Measurements from ENCODE around the gene SYNDIG1.
A peak's percentile ranks its signal among the peaks of the same experiment; 100 is the strongest.

SYNDIG1 gene

DNA sequence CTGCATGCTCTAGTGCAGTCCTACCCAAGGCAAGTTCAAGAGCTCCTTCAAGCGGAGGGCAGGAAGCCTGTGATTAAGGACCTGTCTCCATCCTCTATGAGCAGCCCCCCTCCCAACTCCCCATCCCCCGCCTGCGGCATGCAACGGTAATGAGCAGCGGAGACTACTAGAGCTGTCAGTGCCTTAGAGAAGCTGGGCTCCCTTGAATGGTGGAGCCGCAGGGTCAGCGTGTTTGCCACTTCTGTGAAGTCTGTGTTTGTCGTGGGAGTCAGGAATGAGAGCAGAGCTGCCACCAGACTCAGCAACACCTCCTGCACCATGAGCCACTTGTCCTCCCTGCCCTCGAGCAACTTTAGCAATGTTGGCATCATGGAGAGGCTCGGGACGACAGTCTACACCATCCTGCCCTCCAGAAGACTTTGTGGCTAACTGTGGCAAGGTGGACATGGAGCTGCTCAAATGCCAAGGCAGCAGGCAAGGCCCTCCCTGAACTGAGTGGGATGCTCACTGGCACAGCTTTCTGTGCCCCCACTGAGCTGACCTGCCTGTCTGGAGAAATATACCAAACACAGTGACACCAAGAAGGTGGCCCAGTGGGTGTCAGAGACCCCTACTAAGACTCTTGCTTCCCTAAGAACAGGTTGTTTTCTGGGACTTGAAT lies 23.8 kb upstream of the SYNDIG1 start:
- FAIRE-seq (no peak), DNase-seq (ENCODE audit: extremely low spot score, insufficient read length, low read depth) (no peak)

DNA sequence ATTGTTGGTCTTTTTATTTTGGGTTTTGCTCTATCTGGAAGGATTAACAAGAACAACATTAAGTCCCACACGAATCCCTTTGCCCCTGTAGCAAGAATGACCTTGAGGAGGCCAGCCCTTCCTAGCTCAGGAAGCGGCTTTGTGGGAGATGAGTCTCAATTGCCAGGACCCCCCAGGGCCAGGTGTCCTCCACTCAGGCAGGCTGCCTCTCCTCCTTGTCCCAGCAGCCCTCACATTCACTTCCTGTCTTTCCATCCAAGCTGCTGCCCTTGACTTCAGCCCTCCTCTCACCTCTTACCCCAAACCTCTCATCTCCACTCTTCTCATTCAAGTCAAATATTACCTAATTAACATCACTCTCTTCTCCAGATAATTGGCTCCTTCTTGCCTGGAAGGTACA lies 22.6 kb upstream of the SYNDIG1 start:
- DNase-seq (ENCODE audit: extremely low spot score, insufficient read length, low read depth), result no peak
- no peak for FAIRE-seq

DNA sequence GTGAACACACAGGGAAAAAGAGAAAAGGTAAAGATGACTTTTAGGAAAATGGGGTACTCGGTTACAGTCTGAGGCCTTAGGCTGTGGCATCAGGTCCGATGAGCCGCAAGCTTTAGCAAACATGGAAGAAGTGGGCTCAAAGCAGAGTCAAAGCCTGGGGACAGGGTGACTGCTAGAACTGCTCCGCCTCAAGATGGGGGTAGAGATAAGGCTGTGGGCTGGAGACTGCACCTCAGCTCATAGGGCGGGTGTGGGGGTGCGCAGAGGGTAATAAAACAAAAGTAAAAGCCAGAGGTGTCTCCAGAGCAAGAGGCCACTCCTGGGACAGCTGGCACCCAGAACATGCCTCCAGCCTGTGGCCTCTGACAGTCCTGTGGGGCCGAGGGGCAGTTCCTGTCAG lies 21.3 kb upstream of the SYNDIG1 start:
- DNase-seq (ENCODE audit: extremely low spot score, insufficient read length, low read depth) (no peak), FAIRE-seq (no peak)

DNA sequence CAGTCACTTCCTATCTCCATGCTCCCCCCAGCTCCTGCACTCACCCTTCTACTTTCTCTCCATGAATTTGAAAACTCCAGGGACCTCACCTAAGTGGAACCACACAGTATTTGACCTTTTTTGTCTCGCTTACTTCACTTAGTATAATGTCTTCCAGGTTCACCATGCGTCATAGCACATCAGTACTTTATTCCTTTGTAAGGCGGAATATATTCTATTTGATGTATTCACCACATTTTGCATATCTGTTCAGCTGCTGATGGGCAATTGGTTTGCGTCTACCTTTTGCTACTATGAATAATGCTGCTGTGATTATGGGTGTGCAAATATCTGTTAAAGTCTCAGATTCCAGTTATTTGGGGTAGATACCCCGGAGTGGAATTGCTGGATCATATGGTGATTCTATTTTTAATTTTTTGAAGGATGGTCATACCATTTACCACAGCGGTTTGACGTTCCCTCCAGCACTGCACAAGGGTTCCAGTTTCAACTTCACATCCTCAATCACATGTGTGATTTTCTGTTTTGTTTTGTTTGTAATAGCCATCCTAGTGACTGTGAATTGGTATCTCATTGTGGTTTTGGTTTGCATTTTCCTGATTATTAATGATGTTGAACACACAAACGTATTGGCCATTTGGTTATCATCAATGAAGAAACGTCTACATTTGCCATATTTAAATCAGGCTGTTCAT lies 20.3 kb upstream of the SYNDIG1 start:
- FAIRE-seq (no peak), DNase-seq (ENCODE audit: extremely low spot score, insufficient read length, low read depth) (no peak)

DNA sequence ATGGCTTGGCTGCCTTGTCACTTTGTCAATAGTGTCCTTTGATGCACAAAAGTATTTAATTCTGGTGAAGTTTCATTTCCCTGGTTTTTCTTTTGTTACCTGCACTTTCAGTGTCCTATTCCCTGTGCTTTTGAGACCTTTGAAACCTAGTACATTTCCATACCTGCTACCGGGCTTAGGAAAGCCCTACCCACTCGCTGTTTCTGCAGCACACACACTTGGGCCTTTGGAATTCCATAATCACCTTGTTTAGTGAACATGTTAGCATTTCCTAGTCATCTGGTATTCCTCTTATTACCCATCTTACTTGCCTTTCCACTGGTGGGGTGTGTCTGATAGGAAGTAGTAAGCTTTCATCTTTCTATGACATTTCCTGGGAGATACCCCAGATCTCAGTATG lies 19.3 kb upstream of the SYNDIG1 start:
- no peak for DNase-seq (ENCODE audit: extremely low spot score, insufficient read length, low read depth)
- FAIRE-seq, result no peak

DNA sequence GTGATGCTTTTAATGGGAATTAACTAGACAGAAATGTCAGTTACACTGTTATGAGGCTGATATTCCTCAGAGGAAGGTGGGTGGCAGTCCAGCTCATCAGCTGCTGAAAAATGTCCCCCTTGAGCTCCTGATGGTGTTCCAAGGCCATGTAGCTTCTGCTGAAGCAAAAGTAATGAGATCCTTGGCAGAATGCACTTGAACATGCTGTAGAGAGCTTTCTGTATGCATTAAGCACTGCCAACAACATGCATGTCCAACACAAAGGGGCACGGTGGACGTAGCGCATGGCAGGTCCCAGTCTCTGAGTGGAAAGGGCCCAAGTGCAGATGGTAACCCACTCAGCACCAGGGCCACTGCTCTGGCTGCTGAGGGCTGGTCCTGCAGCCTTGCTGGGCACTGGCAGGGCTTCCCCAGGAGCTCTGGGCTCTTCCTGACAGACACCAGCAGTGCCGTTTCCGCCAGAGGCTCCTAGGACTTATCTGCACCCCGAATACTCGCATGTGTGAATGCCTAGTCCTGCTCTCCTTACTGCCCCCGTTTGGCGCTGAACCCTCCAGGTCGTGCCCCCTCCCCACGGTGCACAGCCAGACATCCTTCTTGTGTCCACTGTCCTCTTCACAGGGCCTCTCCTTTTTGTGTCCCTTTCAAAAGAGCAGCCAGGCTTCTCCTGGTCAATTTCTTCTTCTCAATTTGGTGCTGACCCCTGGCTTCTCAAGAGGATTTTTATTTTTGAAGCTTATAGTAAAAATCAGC lies 18.6 kb upstream of the SYNDIG1 start:
- no peak for DNase-seq (ENCODE audit: extremely low spot score, insufficient read length, low read depth)
- no peak for FAIRE-seq

DNA sequence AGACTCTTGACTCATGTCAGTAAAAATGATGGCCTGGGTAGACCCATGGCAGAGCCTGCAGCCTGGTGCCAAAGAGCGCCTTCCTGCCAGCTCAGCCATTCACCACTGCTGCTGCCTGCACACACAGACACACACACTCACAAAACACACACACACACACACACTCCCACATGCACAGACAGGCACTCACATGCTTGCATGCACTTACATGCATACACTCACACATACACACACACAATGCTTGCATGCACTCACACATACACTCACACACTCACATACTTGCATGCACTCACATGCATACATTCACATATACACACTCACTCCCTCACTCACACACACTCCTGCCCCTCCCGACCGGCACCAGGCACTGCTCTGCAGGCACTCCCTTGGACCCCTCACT lies 18.0 kb upstream of the SYNDIG1 start:
- DNase-seq (ENCODE audit: extremely low spot score, insufficient read length, low read depth) (no peak), FAIRE-seq (no peak)

DNA sequence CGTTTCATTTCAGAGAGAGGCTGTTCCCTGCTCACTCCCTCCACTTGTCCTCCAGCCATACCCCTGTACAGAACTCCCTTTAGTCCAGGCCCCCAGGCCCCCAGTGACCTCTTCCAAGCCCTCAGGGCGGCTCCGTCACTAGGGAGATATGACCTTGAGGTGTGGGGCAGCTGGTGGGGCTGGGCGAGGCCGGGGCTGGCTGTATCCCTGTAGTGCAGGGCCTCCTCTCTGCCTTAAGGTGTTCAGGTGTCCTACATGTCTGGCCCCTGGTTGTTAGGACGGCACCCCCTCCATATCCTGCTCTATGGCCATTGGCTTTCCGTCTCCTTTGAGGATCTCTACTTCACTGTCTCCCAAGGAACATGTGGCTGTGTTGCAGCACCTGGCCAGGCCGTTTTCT lies 17.4 kb upstream of the SYNDIG1 start:
- FAIRE-seq (no peak), DNase-seq (ENCODE audit: extremely low spot score, insufficient read length, low read depth) (no peak)

DNA sequence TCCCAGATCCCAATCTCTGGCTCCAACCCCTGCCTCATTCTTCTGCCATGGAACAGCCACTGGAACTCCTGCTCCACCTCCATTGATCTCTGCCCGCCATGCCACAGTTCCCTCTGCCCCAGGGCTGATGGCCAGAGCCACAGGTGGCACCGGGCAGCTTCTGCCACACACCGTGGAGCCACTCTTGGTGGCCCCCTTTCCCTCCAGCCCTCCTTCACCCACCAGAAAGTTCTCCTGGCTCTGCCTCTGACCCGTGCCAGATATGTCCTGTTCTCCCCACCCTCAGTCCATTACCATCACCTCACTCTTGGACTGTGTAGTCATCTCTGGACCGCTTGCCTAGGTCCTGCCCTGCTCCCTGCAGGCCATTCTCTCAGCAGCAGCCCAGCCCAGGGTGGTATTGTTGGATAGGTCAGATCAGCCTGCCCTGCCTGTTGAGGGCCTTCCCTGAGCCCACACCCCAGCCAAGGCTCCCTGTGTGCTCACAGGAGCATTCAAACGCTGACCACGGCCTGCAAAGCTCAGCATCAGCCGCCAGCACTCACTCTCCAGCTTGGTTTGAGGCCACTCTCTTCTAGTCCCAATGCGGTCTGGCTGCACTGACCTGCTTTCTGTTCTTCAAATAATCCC lies 16.8 kb upstream of the SYNDIG1 start:
- no peak for DNase-seq (ENCODE audit: extremely low spot score, insufficient read length, low read depth)
- no peak for FAIRE-seq

DNA sequence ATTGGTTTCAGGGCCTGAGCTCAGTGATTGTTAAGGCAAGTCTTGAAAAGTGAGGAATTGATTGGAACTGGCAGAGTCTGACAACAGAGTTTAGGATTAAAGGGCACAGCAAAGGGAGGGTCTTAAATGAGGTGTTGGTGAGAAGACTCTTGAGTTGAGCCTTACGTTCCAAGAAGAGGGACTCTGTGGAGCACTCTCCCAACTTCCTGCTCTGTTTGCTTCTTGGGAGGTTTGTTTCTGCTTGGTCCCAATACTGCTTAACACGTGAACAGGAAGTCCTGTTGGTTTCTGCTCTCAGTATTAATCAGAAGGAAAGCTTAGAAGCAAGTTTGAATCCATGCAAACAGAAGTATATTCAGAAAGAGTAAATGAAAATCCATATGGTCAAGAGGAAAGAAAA lies 15.6 kb upstream of the SYNDIG1 start:
- FAIRE-seq (peak; percentile 52), DNase-seq (ENCODE audit: extremely low spot score, insufficient read length, low read depth) (no peak)

DNA sequence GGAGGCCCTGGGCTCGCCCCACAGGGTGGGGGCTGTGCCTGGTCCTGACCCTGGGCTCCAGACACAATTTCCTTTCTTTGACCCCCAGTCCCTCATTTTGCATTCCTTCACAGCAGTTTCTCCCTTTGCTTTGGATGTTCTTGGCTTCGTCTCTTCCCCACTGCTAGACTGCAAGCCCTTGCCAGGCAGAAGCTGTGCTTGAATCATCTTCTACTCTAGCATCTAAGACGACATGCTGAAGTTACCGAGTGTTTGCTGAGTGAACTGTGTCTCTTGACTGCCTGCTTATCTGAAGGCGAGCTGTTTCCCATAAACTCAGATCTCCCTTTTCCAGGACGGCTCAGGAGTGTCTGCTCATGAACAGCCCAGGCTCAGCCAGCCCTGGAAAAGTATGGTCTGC lies 14.3 kb upstream of the SYNDIG1 start:
- DNase-seq (ENCODE audit: extremely low spot score, insufficient read length, low read depth), result no peak
- no peak for FAIRE-seq

DNA sequence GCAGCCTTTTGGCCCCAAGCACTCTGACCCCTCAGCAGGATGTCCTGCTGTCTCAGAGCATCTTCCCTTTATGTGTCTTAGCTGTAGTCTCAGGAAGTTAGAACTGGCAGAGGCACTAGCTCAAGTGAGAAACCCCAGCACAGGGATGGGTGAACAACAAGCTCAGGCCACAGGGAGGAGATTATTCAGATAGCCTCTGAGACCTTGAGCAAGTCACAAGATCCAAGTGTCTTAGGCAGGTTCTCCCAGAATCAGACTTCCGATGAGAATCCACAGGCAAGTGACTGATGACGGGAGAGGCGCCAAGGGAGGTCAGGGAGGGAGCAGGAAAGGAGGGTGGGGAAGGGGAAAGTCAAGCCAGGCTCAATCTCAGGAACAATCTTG lies 13.0 kb upstream of the SYNDIG1 start:
- no peak for FAIRE-seq

DNA sequence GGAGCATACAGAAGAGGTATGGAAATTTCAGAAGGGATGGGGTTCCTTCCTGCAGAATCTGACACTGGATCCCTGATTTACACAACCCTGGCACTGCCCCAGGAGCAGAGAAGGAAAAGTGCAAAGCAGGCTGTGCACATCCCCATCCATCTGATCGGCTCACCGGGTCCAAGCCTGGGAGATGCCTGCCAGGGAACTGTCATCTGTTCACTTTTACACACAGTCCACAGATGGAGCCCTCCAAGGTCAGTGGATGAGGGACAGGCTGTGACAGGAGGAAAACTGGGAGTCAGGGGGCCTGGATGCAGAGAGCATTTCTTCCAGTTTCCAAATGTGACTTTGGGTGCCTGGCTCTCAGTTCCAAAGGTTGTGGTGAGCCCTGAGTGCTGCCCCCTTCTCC lies 11.0 kb upstream of the SYNDIG1 start:
- no peak for FAIRE-seq
- DNase-seq (ENCODE audit: extremely low spot score, insufficient read length, low read depth), result no peak

More for the DNA sequence above, 13.0 kb upstream of the SYNDIG1 start:
- DNase-seq (ENCODE audit: extremely low spot score, insufficient read length, low read depth), result no peak

DNA sequence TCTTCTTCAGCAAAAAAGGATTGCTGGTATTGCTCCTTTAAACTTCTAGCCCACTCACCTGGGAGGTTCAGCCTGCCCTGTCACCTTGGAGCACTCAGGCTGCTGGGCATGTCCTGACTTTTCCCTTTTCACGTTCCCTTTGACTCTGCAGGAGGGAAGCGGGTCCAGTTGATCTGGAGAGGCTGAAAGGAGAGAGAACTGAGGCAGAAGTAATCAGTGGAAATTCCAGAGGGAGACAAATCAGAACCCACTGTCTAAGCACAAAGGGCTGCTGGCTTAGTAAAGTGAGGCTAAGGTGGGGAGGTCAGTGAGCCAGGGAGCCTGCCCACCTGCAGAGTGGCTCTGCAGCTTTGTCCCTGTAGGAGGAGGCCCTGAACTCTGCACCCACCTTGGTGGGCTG lies 9.7 kb upstream of the SYNDIG1 start:
- FAIRE-seq, result no peak
- no peak for DNase-seq (ENCODE audit: extremely low spot score, insufficient read length, low read depth)

DNA sequence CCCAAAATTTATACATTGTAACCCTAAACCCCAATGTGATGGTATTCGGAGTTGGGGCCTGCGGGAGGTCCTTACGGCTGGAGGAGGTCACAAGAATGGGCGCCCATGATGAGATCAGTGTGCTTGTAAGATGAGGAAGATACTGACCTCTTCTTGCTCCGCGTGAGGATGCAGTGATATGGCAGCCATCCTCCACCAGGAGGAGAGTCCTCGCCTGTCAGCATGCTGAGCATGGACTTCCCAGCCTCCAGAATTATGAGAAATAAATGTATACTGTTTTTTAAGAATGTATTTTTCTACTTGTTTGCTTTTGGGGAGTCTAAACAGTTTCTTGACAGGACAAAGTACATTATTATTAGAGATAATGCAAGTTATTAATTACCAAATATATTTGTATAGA lies 8.7 kb upstream of the SYNDIG1 start:
- DNase-seq (ENCODE audit: extremely low spot score, insufficient read length, low read depth) (no peak), FAIRE-seq (no peak)

DNA sequence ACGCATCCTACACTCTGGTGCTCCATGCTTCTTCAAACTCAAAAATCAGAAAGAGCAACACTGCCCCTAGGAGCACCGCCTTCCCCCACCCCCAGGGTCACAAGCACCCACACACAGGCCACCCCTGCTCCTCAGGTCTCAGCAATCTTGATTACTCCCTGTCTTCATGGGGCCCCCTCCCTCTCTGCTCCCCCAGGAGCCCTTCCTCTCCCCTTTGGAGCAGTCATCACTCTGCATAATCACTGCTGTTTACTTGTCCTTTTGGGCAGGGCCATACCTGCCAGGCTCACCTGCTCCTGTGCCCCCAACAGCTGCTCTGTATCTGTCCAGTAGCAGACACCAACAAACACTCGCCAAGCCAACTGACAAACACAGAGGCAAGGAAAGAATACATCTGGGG lies 7.6 kb upstream of the SYNDIG1 start:
- DNase-seq (ENCODE audit: extremely low spot score, insufficient read length, low read depth) (no peak), FAIRE-seq (no peak)

DNA sequence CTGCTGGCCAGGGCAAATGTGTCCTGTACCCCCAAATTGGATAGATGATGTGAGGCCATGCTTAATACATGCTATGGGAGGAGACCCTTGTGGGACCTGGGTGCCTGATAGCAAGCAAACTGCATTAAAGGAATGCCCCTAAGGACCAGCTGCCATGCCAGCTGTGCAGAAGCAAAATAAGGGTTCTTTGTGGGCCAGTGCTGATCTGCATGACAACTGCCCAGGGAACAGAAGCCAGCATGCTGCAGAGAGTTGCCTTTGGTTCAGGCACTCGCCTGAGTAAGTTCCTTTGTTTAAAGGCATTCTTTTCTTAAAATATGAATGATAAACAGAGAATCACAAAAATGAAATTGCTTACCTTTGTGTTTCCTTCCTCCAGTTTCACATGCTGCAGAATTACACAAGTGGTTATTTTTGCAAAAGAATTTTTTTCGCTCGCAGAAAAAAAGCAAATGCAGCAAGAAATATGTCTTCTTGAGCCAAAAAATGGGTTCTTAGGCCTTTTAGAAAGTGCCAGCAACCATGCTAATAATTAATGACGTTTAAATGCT lies 6.9 kb upstream of the SYNDIG1 start:
- FAIRE-seq (no peak), DNase-seq (ENCODE audit: extremely low spot score, insufficient read length, low read depth) (no peak)

DNA sequence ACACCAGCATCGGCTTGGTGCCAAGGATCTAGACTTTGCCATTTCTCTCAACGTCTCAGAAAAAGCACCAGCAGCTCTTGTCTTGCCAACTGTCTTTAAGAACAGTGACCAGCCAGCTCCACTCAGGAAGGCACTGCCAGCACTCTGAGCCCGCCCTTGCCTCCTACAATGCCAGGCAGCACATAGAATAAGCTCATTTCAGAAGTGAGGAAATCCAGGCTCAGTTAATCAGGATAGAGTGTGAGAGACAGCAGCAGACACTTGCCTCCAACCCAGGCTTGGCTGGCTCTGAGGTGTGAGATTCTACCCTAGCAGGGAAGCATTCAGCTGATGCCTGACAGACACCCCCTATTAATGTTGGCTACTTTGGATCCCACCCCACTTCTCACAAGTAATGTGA lies 4.3 kb upstream of the SYNDIG1 start:
- DNase-seq (ENCODE audit: extremely low spot score, insufficient read length, low read depth), result no peak
- no peak for FAIRE-seq

DNA sequence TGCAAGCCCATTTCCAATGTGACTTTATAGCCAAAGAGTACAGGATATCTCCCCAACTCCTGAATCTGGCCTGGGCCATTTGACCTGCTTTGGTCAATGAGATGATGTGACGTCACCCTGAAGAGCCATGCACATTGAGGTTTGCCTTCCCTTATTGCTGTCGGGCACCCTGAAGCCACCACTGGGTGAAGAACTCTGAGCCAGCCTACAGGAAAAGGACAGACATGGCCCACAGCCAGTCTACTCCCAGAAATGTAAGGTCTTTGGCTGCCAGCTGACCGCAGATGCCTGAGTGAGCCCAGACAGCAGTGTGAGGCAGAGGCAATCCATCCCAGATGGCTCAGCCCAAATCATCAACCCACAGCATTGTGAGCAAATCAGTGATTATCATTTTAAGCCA lies 3.7 kb upstream of the SYNDIG1 start:
- FAIRE-seq (no peak), DNase-seq (ENCODE audit: extremely low spot score, insufficient read length, low read depth) (no peak)

DNA sequence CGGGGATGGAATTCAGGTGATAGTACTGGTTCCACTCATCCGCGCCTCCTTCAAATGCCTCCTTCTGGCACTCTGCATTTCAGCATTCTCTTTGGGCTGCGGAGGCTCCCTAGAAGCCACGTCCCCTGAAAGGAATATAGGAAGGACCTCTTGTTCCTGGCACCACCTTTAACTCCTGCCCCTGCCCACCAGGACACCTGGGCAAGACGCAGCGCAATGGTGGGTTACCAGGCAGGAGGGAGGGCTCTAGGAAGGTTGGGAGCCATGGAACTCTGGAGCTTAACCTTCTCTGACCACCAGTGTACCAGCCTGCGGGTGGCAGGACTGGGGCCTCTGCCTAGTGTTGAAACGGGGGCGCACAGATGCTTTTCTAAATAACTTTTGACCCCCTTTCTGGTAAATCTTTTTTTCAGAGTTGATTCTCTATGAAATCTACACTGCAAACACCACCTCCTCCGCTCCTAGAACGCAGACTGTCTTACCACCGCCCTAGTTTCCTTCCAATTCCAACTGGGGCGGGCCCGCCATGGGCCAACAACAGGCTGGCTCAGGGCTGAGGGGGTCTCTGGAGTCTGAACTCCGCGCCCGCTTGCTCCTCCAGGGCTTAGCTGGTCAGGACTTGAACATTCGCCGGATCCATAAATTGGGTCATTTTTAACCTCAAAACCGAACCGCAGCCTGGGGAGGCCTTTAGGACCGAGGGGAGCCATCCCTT lies 871 bp upstream of the SYNDIG1 start:
- no peak for DNase-seq (ENCODE audit: extremely low spot score, insufficient read length, low read depth)
- no peak for FAIRE-seq

All from GM18507 (cell line).